ACHN (cell line): ENCODE data around the gene CLTB.

Experiments used
- DNase-seq: peaks from one replicate; pipeline ENCODE4 v3.0.0-alpha.2; 2015
- in situ Hi-C: cut with HindIII; loops from 2 replicates; pipeline ENCODE4 v1.10.0; 2017; ENCODE audit warnings: low sequenced_read_pairs, low pct_ligation_motif_present, low pct_unique_long_range_greater_than_20kb

The CLTB gene

DNA sequence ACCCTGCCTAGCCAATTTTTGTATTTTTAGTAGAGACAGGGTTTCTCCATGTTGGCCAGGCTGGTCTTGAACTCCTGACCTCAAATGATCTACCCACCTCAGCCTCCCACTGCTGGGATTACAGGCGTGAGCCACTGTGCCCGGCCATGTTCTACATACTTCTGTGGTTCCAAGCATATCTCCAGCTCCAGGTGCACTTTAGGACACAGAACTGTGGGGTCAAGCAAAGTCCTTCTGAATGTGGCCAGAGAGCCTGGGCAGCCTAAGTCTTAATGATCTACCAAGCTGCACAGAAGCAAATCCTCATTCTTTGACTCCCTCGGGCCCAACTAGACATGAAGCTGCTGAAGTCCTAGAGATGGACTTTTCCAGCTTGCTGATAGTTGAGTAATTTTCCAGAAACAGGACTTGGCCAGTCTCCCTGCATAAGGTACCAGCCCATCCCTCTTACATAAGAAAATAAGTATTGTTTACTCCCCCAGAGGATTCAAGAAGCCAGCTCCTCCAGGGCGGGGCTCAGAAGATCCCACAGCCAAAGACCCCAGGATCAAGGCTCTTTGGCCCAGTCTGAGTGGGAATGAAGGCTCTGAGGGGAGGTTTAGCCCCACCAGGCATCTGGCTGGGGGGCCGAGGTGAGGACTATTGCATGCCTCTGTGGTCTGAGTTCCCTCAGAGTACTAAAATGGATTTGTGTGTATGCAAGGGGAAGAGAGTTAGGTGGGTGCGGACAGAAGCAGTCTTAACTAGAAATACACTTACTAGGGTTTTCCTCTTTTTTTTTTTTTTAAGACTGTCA is 8.7 kb downstream of the CLTB start:
- no peak for DNase-seq
- in situ Hi-C loops: no loop called here

DNA sequence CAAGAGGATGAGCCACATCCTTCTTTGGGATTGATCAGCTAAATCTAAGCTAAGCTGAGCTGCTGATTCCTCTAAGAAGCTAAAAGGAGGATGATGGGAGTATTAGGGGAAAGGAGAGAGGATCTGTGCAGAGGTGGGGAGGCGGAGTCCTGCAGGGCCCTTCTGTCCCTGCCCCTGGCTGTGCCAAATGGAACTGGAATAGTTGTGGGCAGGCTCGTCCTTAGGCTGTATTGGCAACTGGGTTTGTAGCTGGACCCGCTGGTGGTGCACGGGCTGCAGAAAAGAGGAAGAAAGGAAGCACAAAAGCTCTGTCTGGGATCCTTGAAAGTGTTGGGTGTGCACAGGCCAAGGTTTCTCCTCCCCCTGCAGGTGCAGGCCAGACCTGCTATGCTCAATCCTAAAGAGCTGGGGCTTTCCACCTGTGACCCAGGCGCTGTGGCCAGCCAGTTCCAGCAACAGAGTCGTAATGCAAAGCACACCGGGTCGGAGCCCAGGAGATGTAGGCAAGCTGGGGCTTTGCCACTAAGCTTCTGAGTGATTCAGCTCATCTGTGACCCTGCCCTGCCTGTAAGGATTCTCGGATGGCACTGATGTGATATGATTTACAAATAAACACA is 9.8 kb downstream of the CLTB start:
- no peak for DNase-seq
- in situ Hi-C loops: no loop called here

DNA sequence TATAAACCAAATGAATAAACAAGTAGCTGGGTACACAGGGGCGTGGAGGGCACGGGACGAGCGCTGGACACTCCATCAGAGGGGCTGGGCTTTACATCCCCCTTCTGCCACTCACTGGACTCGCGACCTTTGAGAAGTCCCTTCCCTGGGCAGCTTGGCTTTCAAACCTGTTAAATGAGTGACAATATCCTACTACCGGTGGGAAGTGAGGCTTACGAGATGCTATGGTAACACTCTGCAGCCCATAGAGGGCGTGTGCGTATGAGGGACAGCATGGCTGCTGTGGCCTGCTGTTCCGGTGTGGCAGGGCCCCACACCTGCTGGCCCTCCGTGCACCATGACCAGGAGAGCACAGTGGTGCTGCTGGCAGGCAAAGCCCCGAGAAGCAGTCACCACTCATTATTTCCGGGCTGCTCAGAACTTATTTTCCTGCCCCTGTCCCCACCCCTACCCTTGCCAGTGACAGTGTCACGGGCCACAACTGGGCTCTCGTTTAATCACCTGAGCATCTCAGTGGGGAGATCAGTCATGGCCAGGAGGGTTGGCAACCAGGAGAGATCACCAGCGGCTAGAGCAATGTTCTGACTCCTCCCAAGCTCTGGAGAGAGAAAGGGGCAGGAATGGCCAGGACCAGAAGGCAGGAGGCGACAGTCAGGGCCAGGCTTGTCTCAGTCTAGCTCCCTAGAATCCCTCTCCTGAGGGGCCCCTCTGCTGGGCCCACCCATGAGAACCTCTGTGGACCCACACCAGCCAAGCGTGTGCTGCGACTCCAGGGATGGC is 10.5 kb downstream of the CLTB start:
- in situ Hi-C loops: no loop called here
- DNase-seq: no peak

DNA sequence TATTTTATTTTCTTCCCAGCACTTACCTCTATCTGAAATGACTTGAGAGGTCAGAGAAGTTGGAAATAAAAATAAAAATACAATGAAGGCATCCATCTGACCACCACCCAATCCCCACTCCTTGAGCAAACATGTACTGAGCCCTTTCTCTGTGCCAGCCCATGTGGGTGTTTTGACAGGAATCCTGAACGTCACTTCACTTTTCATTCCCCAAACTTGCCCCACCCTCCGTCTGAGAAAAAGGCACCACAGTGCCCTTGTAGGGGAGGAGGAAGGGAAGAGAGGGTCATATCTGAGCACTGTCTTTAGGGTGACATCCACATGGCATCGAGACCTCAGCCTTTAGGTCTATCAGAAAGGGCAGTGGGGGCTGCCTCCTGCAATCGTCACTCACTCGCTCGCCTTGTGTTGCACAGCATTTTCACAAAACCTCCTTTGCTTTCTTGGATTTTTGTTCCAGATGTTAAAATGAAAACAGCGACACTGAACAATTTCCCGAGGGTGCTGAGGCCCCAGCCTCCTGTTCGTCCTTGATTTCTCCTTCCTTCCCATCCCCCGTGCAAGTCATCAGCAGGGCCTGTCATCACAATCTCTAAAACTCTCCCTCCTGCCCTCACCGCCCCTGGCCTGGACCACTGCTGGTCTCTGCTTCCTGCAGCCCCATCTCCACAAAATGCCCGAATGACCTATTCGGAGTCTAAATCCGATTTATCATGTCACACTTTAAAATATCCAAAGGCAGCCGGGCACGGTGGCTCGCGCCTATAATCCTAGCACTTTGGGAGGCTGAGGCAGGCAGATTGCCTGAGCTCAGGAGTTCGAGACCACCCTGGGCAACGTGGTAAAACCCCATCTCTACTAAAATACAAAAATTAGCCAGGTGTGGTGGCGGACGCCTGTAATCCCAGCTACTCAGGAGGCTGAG is 14.8 kb downstream of the CLTB start:
- in situ Hi-C loops: no loop called here
- no peak for DNase-seq

DNA sequence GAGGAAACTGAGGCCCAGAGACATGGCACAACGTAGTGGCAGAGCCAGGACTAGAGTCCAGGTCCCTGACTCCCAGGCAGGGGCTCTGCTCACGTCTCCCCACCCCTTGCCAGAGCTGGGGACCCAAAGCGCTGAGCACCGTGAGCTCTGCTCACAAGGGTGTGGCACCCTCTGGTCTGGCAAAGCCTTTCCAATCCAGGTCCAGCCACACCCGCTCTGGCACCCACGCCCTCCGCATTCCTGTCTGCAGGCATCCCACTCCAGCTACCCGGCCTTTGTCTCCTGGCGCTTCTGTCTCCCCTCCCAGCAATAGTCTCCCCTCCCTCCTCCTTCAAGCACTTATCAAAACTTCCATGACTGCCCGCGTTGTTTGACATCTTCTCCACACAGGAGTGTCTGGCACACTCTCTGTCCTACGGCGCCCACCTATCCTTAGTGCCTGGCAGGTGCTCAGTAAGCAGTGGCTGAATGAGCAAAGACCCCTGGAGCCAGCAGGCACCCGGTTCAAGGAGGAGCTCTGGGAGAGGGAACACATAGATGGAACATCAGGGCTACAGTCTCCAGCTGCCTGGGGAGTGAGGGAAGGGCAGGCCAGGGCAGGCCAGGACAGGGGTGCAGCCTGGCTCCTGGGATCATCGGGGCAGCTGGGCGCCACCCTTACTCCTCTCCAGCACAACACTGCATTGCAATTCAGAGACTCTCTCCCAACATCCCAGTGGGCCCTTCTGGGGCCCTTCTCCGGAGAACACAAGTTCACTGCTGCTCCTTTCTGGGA is 15.8 kb downstream of the CLTB start:
- in situ Hi-C loops: no loop called here
- DNase-seq: no peak

DNA sequence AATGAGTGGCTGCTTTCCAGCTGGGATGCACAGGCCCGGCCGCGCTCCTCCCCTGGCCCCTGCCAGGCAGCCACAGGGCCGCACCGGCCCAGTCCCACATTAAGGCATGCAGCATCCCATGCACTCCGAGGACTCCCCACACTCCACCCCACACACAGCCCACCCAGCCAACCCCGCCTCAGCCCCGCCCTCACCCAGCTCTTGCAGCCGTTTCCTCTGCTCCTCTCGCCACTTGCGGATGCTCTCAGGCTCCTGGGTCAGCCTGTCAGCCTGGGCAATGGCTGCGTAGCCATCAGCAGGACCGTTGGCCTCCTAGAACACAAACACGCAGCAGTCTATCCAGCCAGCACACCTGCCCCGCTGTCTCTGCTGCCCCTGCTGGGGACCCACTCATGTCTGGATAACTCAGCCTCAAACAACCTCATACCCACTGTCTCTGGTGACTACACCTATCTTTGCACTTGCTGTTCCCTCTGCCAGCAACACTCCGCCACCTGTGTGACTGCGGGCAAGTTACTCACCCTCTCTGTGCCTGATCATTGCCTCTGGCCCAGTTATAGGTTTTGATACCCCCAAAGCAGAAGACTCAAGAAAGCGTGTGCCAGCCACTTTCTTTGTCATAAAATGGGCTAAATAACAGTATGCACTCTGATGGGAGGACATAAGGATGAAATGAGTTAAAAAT is 18.5 kb downstream of the CLTB start:
- no peak for DNase-seq
- in situ Hi-C loops: no loop called here

DNA sequence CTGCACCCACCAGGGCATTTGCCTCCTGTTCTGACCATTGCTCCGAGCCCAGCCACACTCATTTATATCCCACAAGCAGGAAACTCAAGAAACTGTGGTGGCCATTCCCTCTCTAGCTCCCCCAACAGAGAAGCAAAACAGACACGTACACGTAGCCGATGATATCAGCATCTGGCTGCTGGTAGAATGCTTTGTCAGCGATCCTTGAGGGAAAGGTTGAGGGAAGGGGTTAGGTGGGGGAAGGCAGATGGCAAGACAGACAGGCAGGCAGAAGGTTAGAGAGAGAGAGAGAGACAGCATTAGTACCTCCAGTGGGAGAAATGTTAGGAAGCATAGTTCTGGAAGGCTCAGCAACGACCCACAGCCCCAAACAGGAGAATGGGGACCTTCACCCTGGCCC is 20.0 kb downstream of the CLTB start:
- in situ Hi-C loops: no loop called here
- DNase-seq: no peak

DNA sequence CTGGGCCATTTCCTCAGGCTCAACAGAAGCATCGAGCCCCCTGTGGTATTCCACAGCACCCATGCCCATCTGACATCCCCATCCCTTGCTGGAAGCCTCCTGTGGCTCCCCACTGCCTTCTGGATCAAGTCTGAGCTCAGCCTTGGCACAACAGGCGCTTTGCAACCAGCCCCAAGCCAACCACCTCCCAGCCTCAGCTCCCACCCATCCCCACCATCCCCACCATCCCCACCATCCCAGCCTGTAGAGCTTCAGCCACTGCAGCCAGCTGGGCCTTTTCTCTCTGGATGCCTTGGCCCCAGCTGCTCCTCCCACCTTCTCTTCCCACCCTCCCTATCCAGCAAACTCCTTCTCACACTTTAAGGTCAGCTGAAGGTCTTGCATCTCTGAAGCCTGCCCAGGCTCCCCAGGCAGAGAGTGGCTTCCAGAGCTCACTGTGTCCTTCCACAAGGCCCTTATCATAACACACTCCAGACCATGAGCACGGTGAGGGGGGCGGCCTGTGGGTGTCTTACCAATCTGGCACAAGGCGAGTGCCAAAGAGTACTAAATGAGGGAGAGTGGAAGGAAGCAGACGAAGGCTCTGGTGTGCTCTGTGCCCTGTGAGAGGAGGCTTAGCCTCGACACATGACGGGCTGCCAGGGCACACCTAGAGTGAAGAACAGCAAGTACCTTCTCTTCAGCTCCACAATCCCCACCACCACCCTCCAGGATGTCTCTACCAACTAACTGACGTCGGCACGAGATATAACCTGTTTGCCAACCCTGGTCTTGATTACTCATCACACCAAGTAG is 21.3 kb downstream of the CLTB start:
- DNase-seq: no peak
- in situ Hi-C loops: no loop called here

DNA sequence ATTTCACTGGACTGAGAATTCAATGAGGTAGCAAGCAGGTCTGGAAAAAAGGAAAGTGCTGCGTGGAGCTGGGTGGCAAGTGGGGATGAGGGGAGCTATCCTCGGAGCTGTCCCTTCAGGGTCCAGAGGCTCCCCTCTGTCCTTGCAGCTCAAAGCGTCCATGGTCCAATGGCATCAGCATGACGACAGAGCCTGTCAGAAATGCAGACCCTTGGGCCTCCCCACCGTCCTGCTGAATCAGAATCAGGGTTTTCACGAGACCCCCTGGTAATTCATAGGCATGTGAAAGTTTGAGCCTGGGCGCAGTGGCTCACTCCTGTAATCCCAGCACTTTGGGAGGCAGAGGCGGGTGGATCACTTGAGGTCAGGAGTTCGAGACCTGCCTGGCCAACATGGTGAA is 22.2 kb downstream of the CLTB start:
- in situ Hi-C loops: no loop called here

DNA sequence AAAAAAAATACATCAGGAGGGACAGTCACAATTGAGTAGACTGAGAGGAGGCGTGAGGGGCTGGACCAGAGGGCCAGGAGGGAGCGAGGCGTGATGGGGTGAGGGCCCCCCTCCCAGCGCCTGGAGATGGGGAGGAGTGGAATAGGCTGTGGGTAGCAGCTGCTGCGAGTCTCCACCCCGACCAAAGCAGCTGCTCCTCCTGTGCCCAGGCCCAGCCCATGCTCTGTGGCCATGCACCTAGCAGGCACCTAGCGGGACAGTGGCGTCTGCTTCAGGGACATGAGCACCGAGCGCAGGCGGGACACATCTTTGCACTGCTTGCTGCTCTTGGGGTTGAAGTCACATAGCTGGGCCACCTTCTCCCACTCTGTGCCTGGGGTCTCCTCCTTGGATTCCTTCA is 23.8 kb downstream of the CLTB start:
- no peak for DNase-seq

More for the DNA sequence above, 22.2 kb downstream of the CLTB start:
- no peak for DNase-seq

DNA sequence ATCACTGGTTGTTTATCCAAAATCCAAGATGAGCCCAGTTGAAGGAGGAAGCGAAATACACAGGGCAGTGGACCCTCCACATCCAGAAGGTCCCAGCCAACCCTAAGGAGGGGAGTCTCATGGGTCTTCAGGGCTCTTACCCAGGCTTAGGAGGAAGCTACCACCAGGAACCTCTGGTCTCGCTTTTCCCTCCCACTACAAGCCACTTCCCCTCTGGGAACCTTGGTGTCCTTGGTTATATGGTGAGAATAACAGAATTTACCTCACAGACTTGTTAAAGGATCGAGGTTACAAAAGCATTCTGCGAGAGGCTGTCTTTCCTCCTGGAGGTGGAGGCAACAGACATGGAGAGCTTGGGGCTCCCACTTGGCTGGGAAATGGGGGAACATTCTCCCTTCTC is 24.3 kb downstream of the CLTB start:
- DNase-seq: no peak
- in situ Hi-C loops: no loop called here

More for the DNA sequence above, 23.8 kb downstream of the CLTB start:
- in situ Hi-C loops: no loop called here

DNA sequence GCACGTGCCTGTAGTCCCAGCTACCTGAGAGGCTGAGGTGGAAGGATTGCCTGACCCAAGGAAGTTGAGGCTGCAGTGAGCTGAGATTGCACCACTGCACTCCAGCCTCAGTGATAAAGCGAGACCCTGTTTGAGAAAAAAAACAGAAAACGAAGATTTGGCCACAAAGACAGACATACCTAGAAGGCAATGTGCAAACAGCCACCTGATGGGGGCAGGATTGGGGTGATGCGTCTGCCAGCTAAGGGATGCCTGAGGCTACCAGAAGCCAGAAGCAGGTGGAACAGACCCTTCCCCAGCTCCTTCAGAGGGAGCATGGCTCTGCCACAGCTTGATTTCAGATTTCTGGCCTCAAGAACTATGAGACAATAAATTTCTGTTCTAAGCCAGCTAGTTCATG is 24.9 kb downstream of the CLTB start:
- no peak for DNase-seq
- in situ Hi-C loops: no loop called here

DNA sequence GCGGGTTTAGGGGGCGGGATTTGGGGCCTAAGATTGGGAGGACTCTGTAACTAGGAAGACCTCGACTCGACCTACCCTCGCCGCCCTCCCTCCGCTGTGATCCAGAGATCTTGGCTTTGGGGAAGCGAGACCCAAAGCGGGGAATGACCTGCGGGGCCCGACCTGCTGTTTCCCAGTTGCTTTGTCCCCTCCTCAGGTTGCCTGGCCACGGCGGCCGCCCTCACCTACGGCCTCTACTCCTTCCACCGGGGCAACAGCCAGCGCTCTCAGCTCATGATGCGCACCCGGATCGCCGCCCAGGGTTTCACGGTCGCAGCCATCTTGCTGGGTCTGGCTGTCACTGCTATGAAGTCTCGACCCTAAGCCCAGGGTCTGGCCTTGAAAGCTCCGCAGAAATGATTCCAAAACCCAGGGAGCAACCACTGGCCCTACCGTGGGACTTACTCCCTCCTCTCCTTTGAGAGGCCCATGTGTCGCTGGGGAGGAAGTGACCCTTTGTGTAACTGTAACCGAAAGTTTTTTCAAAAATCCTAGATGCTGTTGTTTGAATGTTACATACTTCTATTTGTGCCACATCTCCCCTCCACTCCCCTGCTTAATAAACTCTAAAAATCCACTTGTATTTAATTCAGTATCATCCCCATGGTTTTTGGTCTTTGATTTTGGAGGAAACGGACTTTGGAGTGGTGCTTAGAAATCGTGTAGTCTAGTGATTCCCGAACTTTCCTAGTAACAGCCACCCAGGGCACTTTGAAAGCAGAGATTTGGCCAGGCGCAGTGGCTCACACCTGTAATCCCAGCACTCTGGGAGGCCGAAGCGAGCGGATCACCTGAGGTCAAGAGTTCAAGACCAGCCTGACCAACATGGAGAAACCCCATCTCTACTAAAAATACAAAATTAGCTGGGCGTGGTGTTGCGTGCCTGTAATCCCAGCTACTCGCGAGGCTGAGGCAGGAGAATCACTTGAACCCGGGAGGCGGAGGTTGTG is 26.9 kb downstream of the CLTB start:
- in situ Hi-C loops: no loop called here
- no peak for DNase-seq

DNA sequence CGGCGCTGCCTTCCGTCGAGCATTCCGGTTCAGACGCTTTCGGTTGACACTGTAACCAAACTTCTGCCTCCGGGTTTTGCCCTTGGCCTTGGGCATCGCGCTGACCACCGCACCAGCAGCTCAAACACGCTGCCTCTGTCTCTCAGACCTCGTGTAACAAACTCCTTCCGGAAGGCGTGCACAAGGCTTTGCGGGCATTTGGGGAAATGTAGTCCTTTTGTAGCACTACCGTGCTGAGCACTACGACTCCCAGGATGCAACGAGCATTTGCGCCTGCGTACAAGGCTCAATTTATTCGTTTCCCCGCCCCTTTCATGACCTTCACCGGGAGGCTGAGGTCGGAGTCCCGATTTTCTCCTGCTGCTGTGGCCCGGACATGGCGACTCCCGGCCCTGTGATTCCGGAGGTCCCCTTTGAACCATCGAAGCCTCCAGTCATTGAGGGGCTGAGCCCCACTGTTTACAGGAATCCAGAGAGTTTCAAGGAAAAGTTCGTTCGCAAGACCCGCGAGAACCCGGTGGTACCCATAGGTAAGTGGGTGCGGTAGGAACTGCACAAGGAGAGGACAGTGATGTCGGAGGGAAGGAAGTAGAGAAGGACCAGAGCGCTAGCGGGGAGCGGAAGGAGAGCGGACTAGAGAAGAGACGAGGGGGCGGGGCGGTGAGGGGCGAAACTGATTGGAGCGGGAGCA is 27.8 kb downstream of the CLTB start, which contains the start of the genes HIGD2A and NOP16:
TSS of gene HIGD2A (plus strand) at position 308 of the 691 bp plus-strand sequence. CDS start at position 377, 69 bp downstream.
TSS of gene NOP16 (minus strand) at position 155 of the 691 bp plus-strand sequence. CDS start at position 96, 59 bp downstream.
- DNase-seq: peak; percentile 98
- in situ Hi-C loops: no loop called here

DNA sequence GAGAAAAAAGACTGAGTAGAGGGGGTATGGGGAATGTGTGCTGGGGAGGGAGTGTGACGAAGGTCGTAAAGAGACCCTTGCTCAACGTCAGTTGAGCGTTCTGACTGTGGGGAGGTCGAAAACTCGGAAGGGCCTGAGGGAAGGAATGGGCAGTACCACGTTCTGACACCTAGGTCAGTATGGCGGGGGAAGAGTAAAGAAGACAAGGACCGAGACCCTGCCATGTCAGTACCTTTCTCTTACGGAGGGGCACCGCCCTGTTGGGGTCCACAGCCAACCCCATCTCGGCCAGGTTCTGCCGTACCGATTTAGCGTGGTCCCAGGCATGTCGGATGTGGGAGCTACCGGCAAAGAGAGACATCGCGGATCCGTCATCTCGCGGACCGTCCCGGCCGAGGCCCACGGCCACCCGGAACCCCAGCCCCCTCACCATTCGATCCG is 28.3 kb downstream of the CLTB start:
- DNase-seq: peak; percentile 32
- in situ Hi-C loops: no loop called here
